GM19043 (cell line): ENCODE data around the gene DXO.
"Not testable (repeated sequence)": the region's sequence is repeated elsewhere in the genome, so short reads cannot be mapped to it uniquely, and the experiment has no call there.

Experiments
- ATAC-seq: cut with Tn5 transposase; IDR thresholded peaks from one replicate; pipeline ENCODE4 v1.9.1; 2021; ENCODE audit warnings: low read depth; ENCODE audit not compliant: unreplicated experiment

DXO gene

DNA sequence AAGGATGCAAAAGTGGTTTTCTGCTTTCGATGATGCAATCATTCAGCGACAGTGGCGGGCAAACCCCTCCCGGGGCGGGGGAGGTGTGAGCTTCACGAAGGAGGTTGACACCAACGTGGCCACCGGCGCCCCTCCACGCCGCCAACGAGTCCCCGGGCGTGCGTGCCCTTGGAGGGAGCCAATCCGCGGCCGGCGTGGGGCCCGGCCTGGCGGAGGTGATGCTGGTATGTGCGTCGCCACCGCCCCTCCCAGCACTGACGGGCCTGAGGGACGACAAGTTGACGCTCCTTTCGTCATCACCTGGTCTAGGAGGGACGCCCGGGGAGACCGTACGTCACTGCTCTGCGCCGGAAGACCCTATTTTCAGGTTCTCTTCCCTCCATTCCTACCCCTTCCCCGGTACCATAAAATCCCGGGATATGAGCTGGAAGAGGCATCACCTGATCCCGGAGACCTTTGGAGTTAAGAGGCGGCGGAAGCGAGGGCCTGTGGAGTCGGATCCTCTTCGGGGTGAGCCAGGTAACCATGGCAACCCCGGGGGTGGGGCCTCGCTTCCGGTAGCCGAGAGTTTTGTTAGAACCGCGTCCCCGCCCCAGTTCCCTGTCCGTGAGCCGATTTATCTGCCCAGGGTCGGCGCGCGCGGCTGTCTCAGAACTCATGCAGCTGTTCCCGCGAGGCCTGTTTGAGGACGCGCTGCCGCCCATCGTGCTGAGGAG, at the start of gene DXO:
DXO (minus strand) TSS at position 146 of the 716 bp plus-strand sequence. CDS start 463 bp downstream, outside the sequence.
- peak; percentile 87 for ATAC-seq

DNA sequence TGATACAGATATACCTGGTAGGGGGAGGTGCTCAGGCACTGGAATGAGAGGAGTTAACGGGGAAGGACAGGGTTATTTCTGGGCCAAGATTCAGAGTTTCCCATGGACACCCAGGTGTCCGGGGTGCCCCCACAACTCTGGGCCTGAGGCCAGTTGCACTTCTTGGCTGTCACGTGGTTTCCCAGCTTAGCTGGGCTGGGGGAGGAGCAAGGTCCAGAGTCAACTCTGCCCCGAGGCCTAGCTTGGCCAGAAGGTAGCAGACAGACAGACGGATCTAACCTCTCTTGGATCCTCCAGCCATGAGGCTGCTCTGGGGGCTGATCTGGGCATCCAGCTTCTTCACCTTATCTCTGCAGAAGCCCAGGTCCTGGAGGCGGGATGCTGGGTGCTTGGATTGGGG, 42.6 kb upstream of the DXO start, which contains the start of gene C4B:
C4B (plus strand) TSS at position 249 of the 400 bp plus-strand sequence; CDS start at position 300, 51 bp downstream.
- ATAC-seq: not testable (repeated sequence)

DNA sequence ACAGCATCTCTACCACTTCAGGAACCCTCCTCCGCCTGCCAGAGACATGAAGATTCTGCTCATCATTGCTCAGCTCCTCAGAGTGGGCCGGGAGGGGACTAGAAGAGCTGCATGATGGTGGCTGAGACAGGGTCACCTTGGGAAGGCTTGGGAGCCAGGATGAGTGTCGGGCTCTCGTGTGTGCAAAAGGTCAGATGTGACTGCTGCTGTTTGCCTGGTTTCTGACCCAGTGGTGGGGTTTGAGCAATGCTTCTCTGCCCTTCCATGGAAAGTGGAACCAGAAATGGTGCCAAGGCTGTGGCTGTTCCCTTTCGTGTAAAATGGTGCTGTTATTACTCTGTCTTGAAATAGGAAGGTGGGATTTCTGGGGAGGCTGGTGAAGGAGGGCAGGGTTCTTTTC, 41.8 kb upstream of the DXO start:
- ATAC-seq: not testable (repeated sequence)

DNA sequence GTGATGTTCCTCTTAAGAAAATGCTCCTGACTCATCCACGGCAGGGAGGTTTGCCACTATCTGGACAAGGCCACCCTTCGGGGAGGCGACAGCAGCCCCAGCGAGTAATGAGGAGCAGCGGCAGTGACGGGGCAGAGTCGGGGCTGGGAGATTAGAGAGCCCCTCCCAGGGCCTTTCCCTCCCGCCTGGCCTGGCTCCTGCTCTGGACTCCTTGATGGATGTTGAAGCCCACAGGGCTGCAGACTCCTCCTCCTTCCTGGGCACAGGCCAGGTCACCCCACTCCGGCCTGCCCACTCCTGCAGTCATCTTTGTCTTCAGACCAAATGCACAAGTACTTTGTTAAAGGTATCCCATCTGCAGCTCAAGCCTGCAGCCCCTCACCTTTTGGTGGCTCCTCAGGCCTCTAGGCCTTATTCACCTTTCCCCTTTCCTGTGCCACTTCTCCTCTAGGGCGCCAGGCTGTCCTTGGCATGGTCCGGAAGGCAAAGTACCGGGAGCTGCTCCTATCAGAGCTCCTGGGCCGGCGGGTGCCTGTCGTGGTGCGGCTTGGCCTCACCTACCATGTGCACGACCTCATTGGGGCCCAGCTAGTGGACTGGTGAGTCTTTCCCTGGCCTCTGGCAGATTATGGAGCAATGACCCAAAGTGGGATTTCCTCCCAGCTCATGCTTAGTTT, 41.1 kb upstream of the DXO start:
- ATAC-seq: not testable (repeated sequence)

DNA sequence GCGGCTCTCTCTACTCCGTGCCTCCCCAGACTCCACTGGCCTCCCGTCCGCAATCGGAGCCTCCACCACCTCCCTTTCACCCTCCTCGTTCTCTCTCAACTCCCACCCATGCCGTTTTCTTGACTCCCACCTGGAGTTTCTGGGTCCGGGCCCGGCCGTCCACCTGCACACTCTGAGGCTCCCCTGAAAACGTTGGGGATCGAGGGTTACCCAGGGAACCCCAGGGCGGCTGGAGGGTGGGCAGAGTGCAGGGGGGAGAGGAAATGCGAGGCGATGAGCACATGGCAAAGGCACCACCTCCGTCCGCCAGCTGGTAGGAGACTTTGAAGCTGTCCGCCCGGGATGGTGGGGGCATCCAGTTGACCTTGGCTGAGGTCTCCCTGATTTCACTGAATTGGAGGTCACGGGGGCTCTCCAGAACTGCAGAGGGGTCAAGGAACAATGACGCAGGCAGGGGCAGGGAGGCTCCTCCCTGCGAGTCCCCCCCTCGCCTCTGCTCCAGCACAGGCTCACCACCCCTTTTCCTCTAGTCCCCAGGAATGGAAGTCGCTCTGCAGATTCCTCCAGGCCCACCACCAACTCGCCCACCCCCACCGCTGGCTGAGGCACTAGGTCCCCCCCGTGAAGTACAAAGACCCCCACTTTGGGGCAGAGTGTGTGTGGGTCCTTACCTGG, 39.1 kb upstream of the DXO start:
- ATAC-seq: not testable (repeated sequence)

DNA sequence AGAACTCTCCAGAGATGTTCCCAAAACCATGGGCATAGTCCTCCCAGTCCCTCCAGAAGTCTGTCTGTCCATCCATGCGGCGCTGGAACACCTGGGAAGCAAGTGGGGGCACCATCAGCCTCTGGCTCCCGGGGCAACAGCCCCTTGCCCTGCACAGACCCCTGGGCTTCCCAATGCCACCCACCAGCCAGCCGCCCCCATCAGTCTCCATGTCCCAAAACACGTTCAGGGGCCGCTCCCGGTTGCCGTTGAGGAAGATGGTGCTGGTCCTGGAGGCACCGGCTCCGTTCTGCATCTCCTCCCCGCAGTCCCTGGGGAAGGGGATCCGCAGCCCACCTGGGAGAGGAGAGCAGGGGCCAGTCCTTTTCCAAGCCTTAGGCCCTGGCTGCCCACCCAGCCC, 37.6 kb upstream of the DXO start:
- ATAC-seq: not testable (repeated sequence)

DNA sequence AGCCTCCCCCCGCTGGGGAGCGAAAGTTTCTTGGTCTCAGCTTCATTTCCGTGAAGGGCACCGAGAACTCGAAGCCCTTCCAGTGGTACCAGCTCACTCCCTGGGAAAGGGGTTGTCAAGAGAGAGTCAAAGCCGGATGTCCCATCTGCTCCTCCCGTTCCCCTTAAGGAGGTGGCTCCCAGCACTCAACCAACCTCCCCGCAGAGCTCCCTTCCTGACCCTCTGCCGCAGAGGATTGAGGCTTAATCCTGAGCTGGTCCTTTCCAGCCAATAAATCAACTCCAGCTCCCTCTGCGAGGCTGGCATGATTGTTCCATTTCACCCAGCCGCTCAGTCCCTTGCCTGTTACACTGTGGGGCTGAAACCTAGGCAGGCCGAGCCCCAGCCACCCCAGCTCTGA, 36.7 kb upstream of the DXO start:
- not testable (repeated sequence) for ATAC-seq

DNA sequence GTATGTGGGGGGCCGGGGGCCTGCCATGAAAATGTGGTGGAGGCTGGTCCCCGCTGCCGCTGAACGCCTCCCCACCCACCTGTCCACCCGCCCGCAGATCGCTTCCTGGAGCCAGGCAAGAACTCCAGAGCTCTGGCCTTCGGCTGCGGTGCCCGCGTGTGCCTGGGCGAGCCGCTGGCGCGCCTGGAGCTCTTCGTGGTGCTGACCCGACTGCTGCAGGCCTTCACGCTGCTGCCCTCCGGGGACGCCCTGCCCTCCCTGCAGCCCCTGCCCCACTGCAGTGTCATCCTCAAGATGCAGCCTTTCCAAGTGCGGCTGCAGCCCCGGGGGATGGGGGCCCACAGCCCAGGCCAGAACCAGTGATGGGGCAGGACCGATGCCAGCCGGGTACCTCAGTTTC, 36.1 kb upstream of the DXO start:
- not testable (repeated sequence) for ATAC-seq

DNA sequence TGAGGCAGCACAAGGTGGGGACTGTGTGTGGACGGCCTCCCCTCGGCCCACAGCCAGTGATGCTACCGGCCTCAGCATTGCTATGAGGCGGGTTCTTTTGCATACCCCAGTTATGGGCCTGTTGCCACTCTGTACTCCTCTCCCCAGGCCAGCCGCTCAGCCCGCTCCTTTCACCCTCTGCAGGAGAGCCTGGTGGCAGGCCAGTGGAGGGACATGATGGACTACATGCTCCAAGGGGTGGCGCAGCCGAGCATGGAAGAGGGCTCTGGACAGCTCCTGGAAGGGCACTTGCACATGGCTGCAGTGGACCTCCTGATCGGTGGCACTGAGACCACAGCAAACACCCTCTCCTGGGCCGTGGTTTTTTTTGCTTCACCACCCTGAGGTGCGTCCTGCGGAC, 35.1 kb upstream of the DXO start:
- not testable (repeated sequence) for ATAC-seq

DNA sequence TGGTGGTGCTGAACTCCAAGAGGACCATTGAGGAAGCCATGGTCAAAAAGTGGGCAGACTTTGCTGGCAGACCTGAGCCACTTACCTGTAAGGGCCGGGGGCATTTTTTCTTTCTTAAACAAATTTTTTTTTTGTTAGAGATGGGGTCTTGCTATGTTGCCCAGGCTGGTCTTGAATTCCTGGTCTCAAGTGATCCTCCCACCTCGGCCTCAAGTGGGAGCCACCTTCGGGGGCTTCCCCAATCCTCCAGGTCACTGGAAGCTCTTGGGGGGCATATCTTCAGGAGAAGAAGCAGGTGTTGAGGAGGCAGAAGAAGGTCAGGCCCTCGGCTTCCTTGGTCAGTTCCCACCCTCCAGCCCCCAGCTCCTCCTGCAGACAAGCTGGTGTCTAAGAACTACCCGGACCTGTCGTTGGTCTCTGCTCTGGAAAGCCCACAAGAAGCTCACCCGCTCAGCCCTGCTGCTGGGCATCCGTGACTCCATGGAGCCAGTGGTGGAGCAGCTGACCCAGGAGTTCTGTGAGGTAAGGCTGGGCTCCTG, 34.1 kb upstream of the DXO start:
- not testable (repeated sequence) for ATAC-seq

DNA sequence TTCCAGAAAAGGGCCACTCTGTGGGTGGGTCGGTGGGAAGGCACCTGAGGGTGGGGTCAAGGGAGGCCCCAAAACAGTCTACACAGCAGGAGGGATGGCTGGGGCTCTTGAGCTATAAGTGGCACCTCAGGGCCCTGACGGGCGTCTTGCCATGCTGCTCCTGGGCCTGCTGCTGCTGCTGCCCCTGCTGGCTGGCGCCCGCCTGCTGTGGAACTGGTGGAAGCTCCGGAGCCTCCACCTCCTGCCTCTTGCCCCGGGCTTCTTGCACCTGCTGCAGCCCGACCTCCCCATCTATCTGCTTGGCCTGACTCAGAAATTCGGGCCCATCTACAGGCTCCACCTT, 33.6 kb upstream of the DXO start:
- not testable (repeated sequence) for ATAC-seq

DNA sequence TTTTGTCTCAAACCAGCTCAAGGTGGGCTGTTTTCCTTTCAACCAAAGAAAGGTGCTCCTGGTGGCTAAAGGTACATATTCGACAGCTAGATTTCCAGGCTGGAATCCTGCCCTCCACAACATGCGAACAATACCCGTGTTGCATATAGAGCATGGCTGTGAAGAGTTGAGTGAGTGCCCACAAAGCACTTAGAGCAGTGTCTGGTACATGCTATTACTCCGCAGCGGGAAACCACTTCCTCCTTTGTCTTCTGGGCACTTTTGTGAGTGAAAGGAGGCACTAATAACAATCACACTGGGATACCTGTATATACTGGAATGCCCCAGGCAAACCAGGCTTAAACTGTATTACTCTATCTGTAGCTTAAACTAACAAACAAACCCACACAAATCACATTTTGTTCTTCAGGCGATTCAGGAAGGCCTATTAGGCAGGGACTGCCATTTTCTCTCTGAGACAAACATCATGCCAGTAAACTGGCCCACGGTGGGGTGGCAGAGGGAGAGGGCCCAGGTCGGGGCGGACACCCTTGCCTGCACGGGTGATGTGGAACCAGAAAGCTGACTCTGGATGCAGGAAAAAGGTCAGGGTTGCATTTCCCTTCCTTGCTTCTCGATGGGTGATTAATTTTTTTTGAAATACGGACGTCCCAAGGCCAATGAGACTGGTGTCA, 33.1 kb upstream of the DXO start:
- not testable (repeated sequence) for ATAC-seq

DNA sequence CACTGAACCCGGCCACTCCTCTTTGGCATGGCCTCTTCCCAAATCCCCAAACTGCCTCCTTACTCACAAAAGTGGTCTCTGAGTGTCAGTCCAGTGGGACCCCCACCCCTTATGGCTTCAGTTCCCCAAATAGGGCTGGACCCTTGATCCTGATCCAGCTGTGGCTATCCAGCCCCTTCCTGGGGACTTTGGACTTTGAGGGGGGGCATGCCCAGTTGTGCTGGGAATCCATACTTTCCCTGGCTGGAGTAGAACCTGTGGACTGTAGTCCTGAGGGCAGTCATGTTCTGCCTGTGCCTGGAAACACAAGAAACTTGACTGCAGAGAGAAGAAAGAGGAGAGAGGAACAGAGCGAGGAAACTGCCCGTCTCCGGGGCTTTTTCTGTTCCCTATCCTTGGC, 32.5 kb upstream of the DXO start:
- ATAC-seq: not testable (repeated sequence)

DNA sequence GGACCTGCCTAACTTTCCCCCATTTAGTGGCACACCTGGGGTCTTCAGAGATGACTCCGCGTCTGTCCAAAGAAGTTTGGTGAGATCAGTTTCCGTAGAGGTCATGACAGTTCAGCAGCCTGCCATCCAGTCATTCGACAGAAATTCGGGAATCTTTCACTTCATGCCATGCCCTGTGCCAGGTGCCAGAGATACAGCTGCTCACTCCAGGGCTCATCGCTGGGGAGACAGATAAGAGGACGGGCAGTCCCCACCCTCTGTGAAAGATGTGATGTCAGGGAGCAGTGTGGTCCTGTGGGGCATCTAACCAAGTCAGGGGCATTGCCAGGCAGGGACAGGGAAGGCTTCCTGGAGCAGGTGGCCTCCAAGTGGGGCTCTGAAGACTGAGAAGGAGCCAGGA, 31.4 kb upstream of the DXO start:
- not testable (repeated sequence) for ATAC-seq

DNA sequence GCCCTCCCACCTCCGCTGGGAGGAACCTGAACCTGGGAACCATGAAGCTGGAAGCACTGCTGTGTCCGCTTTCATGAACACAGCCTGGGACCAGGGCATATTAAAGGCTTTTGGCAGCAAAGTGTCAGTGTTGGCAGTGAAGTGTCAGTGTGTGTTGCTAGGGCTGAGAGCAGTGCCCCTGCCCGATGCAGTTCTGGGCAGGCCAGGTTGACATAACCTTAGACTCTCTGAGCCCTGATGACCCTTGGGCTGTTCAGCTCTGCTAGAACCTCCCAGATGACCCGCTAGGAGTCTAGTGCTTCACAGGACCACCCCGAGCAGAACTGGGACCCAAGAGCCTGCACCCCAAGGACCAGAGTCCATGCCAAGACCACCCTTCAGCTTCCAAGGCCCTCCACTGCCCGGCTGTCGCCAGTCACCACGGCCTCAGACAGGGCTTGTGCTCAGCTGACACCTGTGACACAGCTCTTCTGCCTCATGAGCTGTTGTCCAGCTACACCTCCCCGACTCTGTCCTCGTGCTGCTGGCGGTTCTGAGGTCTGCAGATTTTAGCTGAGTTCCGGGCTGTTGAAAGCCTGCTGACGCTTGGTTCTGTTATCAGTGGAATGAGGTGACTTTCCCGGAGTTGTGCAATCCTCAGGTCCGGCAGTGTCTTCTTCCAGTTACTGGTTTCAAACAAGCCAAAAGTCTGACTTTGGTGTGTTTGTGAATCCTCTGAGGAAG, 30.8 kb upstream of the DXO start:
- ATAC-seq: not testable (repeated sequence)

DNA sequence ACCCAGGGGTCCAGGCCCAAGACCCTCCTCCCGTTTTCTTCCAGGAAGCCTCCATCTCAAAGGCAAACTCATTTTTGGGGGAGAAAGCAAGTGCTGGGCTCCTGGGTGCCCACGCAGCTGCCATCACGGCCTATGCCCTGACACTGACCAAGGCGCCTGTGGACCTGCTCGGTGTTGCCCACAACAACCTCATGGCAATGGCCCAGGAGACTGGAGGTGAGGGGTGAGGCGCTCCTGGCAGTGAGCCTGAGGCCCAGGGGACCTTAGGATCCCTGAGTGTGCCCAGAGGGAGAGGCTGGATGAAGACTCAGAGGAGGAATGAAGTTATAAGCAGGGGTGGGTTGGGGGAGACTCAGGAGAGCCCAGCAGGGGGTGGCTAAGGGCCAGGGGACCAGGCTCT, 24.4 kb upstream of the DXO start:
- ATAC-seq: not testable (repeated sequence)

DNA sequence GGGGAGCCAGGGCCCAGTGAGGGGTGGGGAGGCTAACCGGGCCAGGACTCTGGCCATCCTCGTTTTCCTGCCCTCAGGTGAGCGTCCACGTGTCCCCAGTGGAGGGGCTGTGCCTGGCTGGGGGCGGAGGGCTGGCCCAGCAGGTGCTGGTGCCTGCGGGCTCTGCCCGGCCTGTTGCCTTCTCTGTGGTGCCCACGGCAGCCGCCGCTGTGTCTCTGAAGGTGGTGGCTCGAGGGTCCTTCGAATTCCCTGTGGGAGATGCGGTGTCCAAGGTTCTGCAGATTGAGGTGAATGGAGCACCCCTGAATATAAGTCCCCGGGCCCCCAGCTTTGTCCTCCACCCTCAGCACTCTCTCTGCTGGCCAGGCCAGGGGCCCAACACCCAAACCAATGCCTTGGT, 22.5 kb upstream of the DXO start:
- not testable (repeated sequence) for ATAC-seq

DNA sequence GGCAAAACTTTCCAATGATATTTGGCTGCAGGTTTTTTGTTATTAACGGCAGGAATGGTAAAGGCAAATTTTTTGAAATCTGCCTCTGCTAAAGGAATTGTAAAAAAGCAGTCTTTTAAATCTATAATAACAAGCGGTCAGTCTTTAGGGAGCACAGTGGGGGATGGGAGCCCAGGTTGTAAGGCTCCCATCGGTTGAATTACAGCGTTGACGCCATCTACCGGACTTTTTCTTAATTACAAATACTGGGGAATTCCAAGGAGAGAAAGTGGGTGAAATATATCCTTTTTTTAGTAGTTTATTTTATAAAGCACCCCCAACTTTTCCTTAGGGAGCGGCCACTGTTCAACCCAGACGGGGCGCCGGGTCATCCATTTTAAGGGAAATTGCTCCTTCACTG, 17.4 kb upstream of the DXO start:
- not testable (repeated sequence) for ATAC-seq

DNA sequence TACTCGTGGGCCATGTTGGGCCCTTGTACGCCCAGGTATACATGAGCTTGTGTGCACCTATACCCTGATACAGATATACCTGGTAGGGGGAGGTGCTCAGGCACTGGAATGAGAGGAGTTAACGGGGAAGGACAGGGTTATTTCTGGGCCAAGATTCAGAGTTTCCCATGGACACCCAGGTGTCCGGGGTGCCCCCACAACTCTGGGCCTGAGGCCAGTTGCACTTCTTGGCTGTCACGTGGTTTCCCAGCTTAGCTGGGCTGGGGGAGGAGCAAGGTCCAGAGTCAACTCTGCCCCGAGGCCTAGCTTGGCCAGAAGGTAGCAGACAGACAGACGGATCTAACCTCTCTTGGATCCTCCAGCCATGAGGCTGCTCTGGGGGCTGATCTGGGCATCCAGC, 9.8 kb upstream of the DXO start, which contains the start of gene C4A:
C4A (plus strand) TSS at position 314 of the 400 bp plus-strand sequence; CDS start at position 365, 51 bp downstream.
- ATAC-seq: not testable (repeated sequence)

DNA sequence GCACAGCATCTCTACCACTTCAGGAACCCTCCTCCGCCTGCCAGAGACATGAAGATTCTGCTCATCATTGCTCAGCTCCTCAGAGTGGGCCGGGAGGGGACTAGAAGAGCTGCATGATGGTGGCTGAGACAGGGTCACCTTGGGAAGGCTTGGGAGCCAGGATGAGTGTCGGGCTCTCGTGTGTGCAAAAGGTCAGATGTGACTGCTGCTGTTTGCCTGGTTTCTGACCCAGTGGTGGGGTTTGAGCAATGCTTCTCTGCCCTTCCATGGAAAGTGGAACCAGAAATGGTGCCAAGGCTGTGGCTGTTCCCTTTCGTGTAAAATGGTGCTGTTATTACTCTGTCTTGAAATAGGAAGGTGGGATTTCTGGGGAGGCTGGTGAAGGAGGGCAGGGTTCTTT, 9.1 kb upstream of the DXO start:
- not testable (repeated sequence) for ATAC-seq
